Heart right ventricle (tissue), 16 donors: ENCODE results near the gene ST8SIA1. TPM values are rescaled to one million over a fixed set of nuclear protein-coding genes. Genes with fewer than 3 reads are reported as not detected.

ENCODE experiments used
- ATAC-seq, 8 donors: fragments of 200-7000 bp; cut with Tn5 transposase; one replicate each; pipeline ENCODE4 v1.9.1; 2020; ENCODE audit warnings: mild to moderate bottlenecking in 8 of 8, moderate library complexity in 8 of 8, moderate number of reproducible peaks in 1 of 8
- DNase-seq, 2 donors: peaks; one replicate each; pipeline ENCODE4 v3.0.0-alpha.2; 2020
- H3K27ac ChIP-seq, 10 donors: fragments of 200-600 bp; sonication (generic) in 2 of 10; one replicate each; pipeline versions ENCODE4 v1.5.0 to v1.8.0; 2020 to 2022; ENCODE audit warnings: mild to moderate bottlenecking in 3 of 10
- H3K27me3 ChIP-seq, 7 donors: fragments of 200-600 bp; one replicate each; pipeline ENCODE4 v1.8.0; 2021 to 2022; ENCODE audit warnings: mild to moderate bottlenecking in 2 of 7
- H3K36me3 ChIP-seq, 9 donors: fragments of 200-600 bp; sonication (generic) in 1 of 9; one replicate each; pipeline versions ENCODE4 v1.5.0 to v1.8.0; 2020 to 2022; ENCODE audit warnings: mild to moderate bottlenecking in 2 of 9
- H3K4me1 ChIP-seq, 9 donors: fragments of 200-600 bp; sonication (generic) in 1 of 9; one replicate each; pipeline versions ENCODE4 v1.5.0 to v1.8.0; 2020 to 2022; ENCODE audit warnings: mild to moderate bottlenecking in 4 of 9
- H3K4me3 ChIP-seq, 10 donors: fragments of 200-600 bp; sonication (generic) in 2 of 10; one replicate each; pipeline versions ENCODE4 v1.5.0 to v1.8.0; 2020 to 2022; ENCODE audit warnings: mild to moderate bottlenecking in 7 of 10, moderate library complexity in 2 of 10
- H3K9me3 ChIP-seq, 11 donors: fragments of 200-600 bp in 10 of 11; sonication (generic) in 2 of 11; one replicate each; pipeline versions ENCODE4 v1.5.0 to v1.8.0; 2013 to 2022; ENCODE audit warnings: mild to moderate bottlenecking in 2 of 11, control low read depth in 1 of 11, moderate library complexity in 1 of 11
- CTCF ChIP-seq, 9 donors: fragments of 200-600 bp; sonication (generic) in 2 of 9; IDR thresholded peaks; one replicate each; pipeline versions ENCODE4 v1.5.0 to v1.8.0; 2021 to 2022; ENCODE audit warnings: antibody characterized with exemption in 9 of 9, mild to moderate bottlenecking in 5 of 9, moderate library complexity in 1 of 9
- WGBS, 2 donors: extraction: QIAGEN DNeasy Blood & Tissue Kit; methylation state at CpG; one replicate each; pipeline ENCODE4 v1.1.7; 2013; ENCODE audit warnings: inconsistent platforms in 1 of 2; 5-methylcytosine and 5-hydroxymethylcytosine counted together
- intact Hi-C, 10 donors: fragments of 100-400 bp; cut with DNase I; formaldehyde crosslinking; loops; one replicate each; pipeline versions ENCODE4 v1.11.1 to v1.14.2; 2022
- polyA plus RNA-seq, 2 donors: library from polyadenylated mRNA; stranded (reverse); fragments of 200-250 nt; gene quantifications; one replicate each; pipeline ENCODE4 v1.2.3, GENCODE V29; 2013
- total RNA-seq, 10 donors: library from RNA; stranded (reverse); fragmentation: NEBNext Ultra II Directional in 3 of 10; extraction: Animal tissue kit (Norgen Biotek cat#: 25700) in 3 of 10; gene quantifications; one replicate each; pipeline versions ENCODE4 v1.2.1 to v1.2.4, GENCODE V29; 2021 to 2023
- donor health status: Arrhythmogenic right ventricular cardiomyopathy.
- donor health status: ischemic (EF 13 %, LVEDD 7.1; RV severe dilation, severe dysfunction).
- donor health status: healthy with polysubstance abuse.
- donor health status: DM: no; HTN: yes; CAD: no.
- donor health status: DM: no; HTN: no; CAD: no.
- donor health status: ischemic (EF 25% LVEDD 6.9; RV normal size, moderate dysfunction).
- donor health status: ischemic (EF 25% LVEDD 5.7; RV mildly dilated, moderate dysfunction).
- donor health status: healthy.
- donor health status: DM: yes; HTN: yes; CAD: no.
- donor health status: Ischemic cardiomyopathy.
- donor health status: ischemic (EF 35%, LVEDD 5.7; RV mildly dilated, moderate dysfunction).
- donor health status: nonischemic (EF 11% LVEDD 7.7; RV severe dilation, severe dysfunction).
- donor health status: DM: yes; HTN: yes; CAD: no.
- donor health status: PGD.
- donor health status: ischemic (EF 29% LVEDD 5.4; RV normal size, mild dysfunction).
- donor health status: nonischemic (EF 23%, LVEDD 6.1; RV moderate dilation, normal function).

ST8SIA1 gene
- total and polyA plus RNA-seq, 12 donors: 0.93 to 4.9 (median 1.9) TPM

DNA sequence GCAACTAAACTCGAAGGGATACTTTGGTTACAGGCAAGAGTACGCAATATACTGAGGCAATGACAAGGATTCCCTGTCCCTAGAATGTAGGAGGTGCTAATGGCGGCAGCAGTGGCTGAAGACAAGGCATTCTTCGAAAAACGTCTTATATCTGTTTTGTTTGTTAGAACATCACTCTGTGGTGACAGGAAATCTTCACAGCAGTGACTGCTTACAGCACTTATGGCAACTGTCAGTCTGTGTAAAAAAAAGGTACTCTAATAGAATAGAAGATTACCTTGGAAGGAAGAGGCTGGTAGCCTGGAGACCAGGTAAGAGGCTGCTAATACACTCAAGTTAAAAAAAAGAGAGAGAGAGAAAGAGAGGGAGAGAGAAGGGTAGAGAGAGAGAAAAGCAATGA is 131.7 kb downstream of the ST8SIA1 start:
- Histone ChIP-seq H3K36me3 (no peaks in the 10 kb centered on the region), H3K4me1 (no peaks in the 10 kb centered on the region), H3K9me3 (peaks cover 0 to 10% (median 2%) of the 10 kb centered on the region in 11 donors), H3K27me3 (no peaks in the 10 kb centered on the region), H3K4me3 (no peak overlapping the region), H3K27ac (no peak overlapping the region)
- TF ChIP-seq CTCF (IDR thresholded peaks at IDR 0.05): no peak
- ATAC-seq: no peak
- DNase-seq: no peak
- intact Hi-C loops: no loop called here
- 78% methylated on average over 5 of the region's 5 CpGs for WGBS, 2 donors

GRCh38 chr12:22201101-22201500 is 133.4 kb downstream of the ST8SIA1 start:
- Histone ChIP-seq H3K36me3 (no peaks in the 10 kb centered on the region), H3K27ac (no peak overlapping the region), H3K4me1 (no peaks in the 10 kb centered on the region), H3K27me3 (no peaks in the 10 kb centered on the region), H3K4me3 (no peak overlapping the region), H3K9me3 (peaks cover 0 to 10% (median 2%) of the 10 kb centered on the region in 11 donors)
- no peak for TF ChIP-seq CTCF (IDR thresholded peaks at IDR 0.05)
- 80 to 84% methylated on average over 3 of the region's 3 CpGs for WGBS, 2 donors
- DNase-seq: no peak
- ATAC-seq: no peak
- intact Hi-C loops: no loop called here

- DNase-seq: no peak
- no peaks in the 10 kb centered on the region for H3K9me3 ChIP-seq
- H3K36me3 ChIP-seq: no peaks in the 10 kb centered on the region
- no peak for TF ChIP-seq CTCF (IDR thresholded peaks at IDR 0.05)
- no peak for ATAC-seq
- no peak overlapping the region for H3K4me3 ChIP-seq
- intact Hi-C loops: no loop called here
- no peaks in the 10 kb centered on the region for H3K4me1 ChIP-seq
- no peak overlapping the region for H3K27ac ChIP-seq
- H3K27me3 ChIP-seq: no peaks in the 10 kb centered on the region
- WGBS, 2 donors: 56 to 82% methylated on average over 1 of the region's 1 CpG
These were observed 138.3 kb downstream of the ST8SIA1 start for GRCh38 chr12:22196236-22196635.

- 25 to 33% methylated on average over 1 of the region's 1 CpG for WGBS, 2 donors
- no peak for ATAC-seq
These were observed 143.5 kb downstream of the ST8SIA1 start for GRCh38 chr12:22190969-22191368.

More at GRCh38 chr12:22190969-22191368, 143.5 kb downstream of the ST8SIA1 start:
- Histone ChIP-seq H3K36me3 (no peaks in the 10 kb centered on the region), H3K4me1 (no peaks in the 10 kb centered on the region), H3K4me3 (no peak overlapping the region), H3K9me3 (no peaks in the 10 kb centered on the region), H3K27me3 (no peaks in the 10 kb centered on the region), H3K27ac (no peak overlapping the region)
- no peak for DNase-seq
- no peak for TF ChIP-seq CTCF (IDR thresholded peaks at IDR 0.05)
- intact Hi-C loops: no loop called here
